Right lobe of liver (tissue), 6 donors: Measurements from ENCODE around the gene SCUBE1. TPM values are rescaled to one million over a fixed set of nuclear protein-coding genes. Genes with fewer than 3 reads are reported as not detected.

Experiments used
- ATAC-seq, 4 donors: fragments of 200-7000 bp; cut with Tn5 transposase; one replicate each; pipeline ENCODE4 v1.9.1; 2020; ENCODE audit warnings: mild to moderate bottlenecking in 4 of 4, moderate library complexity in 4 of 4
- DNase-seq, 3 donors: peaks; one replicate each; pipeline ENCODE4 v3.0.0-alpha.2; 2020
- H3K27ac ChIP-seq, 3 donors: fragments of 200-600 bp; one replicate each; pipeline ENCODE4 v1.8.0; 2022
- H3K27me3 ChIP-seq, 2 donors: fragments of 200-600 bp; one replicate each; pipeline ENCODE4 v1.8.0; 2022
- H3K36me3 ChIP-seq, 4 donors: fragments of 200-600 bp; sonication (generic) in 1 of 4; one replicate each; pipeline versions ENCODE4 v1.5.1 to v1.8.0; 2017 to 2022; ENCODE audit warnings: control low read depth in 1 of 4
- H3K4me1 ChIP-seq, 4 donors: fragments of 200-600 bp; sonication (generic) in 1 of 4; one replicate each; pipeline versions ENCODE4 v1.5.1 to v1.8.0; 2017 to 2022; ENCODE audit warnings: control low read depth in 1 of 4
- H3K4me3 ChIP-seq, 3 donors: fragments of 200-600 bp; one replicate each; pipeline ENCODE4 v1.8.0; 2022
- H3K9me3 ChIP-seq, 4 donors: fragments of 200-600 bp; sonication (generic) in 1 of 4; one replicate each; pipeline versions ENCODE4 v1.5.1 to v1.8.0; 2017 to 2022; ENCODE audit warnings: control low read depth in 1 of 4
- POLR2A ChIP-seq: fragments of 450-650 bp; IDR thresholded peaks from one replicate; pipeline ENCODE4 v1.6.1; 2017; ENCODE audit warnings: antibody characterized with exemption, mild to moderate bottlenecking
- whole genome bisulfite sequencing: methylation state at CpG from one replicate; pipeline ENCODE4 v1.1.6; 2018; ENCODE audit warnings: low coverage, low lambda C conversion rate; ENCODE audit not compliant: insufficient coverage; ENCODE audit errors: missing lambda C conversion rate; 5-methylcytosine and 5-hydroxymethylcytosine counted together
- intact Hi-C, 2 donors: fragments of 100-400 bp; cut with DNase I; formaldehyde crosslinking; loops; one replicate each; pipeline versions ENCODE4 v1.11.2 to v1.14.1; 2022
- total RNA-seq, 6 experiments: library from RNA; depleted of rRNA in 2 of 6; stranded (reverse); fragments of >200 nt in 2 of 6; fragmentation: NEBNext Ultra II Directional in 3 of 6; extraction: Animal tissue kit (Norgen Biotek cat#: 25700) in 3 of 6; gene quantifications; one replicate each; pipeline versions ENCODE4 v1.1.0 to v1.2.4, GENCODE V29; 2016 to 2023
- TF ChIP-seq, protein P1 (sequence below), 4 donors: fragments of 200-600 bp in 3 of 4; fragments of 450-650 bp in 1 of 4; IDR thresholded peaks; one replicate each; pipeline versions ENCODE4 v1.5.1 to v1.8.0; 2016 to 2022; ENCODE audit warnings: antibody characterized with exemption in 4 of 4, mild to moderate bottlenecking in 2 of 4
- donor health status: DM: no; HTN: yes; CAD: no.
- donor health status: DM: no; HTN: no; CAD: no.
- donor health status: DM: no; HTN: no; CAD: no.
- donor health status: DM: no; HTN: yes; CAD: no.
- donor health status: DM: no; HTN: yes; CAD: no.

The SCUBE1 gene
- total RNA-seq, 6 experiments from 2014 or later: 0.73 to 11.7 (median 2.7) TPM

DNA sequence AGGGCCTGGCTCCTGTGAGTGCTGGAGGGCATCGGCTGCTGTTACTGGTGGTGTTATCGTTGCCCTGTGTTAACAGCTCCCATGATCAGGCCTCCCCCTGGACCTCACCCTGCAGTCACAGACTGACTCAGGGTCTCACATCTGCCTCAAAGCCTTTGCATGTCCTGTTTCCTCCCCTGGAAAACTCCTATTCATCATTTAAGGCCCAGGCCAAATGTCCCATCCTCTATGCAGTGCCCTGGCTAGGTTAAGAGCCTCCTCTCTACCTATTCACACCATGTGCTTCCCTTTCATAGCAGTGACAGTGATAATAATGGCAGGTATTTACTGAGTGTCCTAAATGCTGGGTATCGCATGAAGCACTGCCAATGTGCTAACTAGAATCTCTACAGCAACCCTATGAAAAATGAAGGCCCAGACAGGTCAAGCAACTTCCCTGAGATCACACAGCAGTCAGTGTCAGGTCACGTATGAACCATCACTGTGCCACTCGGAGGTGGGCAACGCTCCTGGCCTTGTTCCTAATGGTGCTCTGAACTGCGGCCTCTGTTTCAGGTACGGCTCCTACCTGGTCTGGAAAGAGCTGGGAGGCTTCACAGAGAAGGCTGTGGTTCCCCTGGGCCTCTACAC, 182.6 kb downstream of the SCUBE1 start:
- intact Hi-C loops: no loop called here
- Histone ChIP-seq H3K36me3 (no peaks in the 10 kb centered on the region), H3K27ac (no peak overlapping the region), H3K4me3 (no peak overlapping the region), H3K9me3 (no peaks in the 10 kb centered on the region), H3K27me3 (no peaks in the 10 kb centered on the region), H3K4me1 (no peaks in the 10 kb centered on the region)
- TF ChIP-seq POLR2A: no peak
- TF ChIP-seq, protein P1, sequence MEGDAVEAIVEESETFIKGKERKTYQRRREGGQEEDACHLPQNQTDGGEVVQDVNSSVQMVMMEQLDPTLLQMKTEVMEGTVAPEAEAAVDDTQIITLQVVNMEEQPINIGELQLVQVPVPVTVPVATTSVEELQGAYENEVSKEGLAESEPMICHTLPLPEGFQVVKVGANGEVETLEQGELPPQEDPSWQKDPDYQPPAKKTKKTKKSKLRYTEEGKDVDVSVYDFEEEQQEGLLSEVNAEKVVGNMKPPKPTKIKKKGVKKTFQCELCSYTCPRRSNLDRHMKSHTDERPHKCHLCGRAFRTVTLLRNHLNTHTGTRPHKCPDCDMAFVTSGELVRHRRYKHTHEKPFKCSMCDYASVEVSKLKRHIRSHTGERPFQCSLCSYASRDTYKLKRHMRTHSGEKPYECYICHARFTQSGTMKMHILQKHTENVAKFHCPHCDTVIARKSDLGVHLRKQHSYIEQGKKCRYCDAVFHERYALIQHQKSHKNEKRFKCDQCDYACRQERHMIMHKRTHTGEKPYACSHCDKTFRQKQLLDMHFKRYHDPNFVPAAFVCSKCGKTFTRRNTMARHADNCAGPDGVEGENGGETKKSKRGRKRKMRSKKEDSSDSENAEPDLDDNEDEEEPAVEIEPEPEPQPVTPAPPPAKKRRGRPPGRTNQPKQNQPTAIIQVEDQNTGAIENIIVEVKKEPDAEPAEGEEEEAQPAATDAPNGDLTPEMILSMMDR (IDR thresholded peaks at IDR 0.05): no peak
- DNase-seq (no peak), ATAC-seq (no peak)
- WGBS: 100% methylated on average over 1 of the region's 8 CpGs

DNA sequence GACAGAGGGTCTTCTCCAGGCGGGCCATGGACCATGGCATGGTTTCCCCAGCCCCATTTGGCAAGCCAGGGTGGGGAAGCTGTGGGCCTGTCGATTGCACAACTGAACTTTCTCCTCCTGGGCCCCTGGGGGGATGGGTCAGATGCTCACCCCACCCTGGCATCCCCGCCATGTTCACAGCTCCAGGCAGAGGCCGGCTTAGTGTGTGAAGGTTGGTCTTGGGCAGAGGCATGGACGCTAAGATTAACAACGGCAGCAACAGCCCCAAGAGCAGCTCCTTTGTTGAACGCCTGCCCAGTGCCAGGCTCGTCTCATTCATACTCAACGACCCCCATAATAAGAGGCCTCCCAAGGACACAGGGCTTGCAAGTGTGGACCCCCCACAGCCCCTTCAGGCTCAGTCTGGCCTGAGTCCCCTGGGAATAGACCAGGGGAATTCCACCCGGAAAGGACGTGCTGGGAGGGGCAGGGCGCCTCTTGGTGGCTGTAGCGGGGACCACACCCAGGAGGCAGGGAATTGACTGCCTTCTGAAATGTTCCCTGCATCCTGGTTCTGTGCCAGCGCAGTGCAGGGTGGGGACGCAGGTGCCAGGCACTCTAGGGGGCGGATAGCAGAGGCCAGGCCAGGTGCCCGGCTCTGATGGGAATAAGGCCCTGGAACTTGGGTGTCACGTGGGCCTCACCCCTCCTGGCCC, 183.5 kb downstream of the SCUBE1 start:
- intact Hi-C loops: no loop called here
- ATAC-seq (peak in 3 of 4 donors; percentile 9 to 20 (median 17)), DNase-seq (no peak)
- Histone ChIP-seq H3K27ac (no peak overlapping the region), H3K36me3 (no peaks in the 10 kb centered on the region), H3K27me3 (no peaks in the 10 kb centered on the region), H3K9me3 (no peaks in the 10 kb centered on the region), H3K4me3 (no peak overlapping the region), H3K4me1 (no peaks in the 10 kb centered on the region)
- no peak for TF ChIP-seq POLR2A
- TF ChIP-seq, protein P1 (IDR thresholded peaks at IDR 0.05): peak in 2 of 4 donors; percentile 9 to 22
- 60% methylated on average over 2 of the region's 18 CpGs for WGBS

DNA sequence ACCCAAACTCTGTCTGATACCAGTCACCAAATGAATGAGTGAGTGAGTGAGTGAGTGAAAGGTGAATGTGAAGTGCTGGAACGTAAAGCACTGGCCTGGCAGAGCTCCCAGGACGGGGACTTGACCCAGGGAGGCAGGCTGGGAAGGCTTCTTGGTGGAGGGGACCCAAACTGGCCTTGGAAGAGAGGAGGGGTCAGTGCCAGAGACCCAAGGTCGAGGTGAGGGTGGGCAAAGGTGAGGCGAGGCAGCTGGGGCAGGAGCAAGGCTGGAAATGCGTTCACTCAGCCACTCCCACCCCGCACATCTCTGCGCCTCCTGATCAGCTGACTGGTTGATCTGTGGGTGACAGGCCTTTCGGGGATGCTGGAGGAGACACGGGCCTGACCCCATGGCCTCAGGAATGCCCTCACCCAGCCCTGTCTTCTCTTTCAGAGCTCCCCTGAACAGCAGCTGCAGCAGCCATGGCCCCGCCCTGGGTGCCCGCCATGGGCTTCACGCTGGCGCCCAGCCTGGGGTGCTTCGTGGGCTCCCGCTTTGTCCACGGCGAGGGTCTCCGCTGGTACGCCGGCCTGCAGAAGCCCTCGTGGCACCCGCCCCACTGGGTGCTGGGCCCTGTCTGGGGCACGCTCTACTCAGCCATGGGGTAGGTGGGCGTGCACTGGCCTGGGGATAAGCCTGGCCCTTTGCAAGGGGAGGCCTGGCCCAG, 184.2 kb downstream of the SCUBE1 start:
- Histone ChIP-seq H3K9me3 (no peaks in the 10 kb centered on the region), H3K4me1 (no peaks in the 10 kb centered on the region), H3K36me3 (no peaks in the 10 kb centered on the region), H3K27ac (no peak overlapping the region), H3K27me3 (no peaks in the 10 kb centered on the region), H3K4me3 (no peak overlapping the region)
- ATAC-seq (no peak), DNase-seq (no peak)
- TF ChIP-seq, protein P1 (IDR thresholded peaks at IDR 0.05): no peak
- no peak for TF ChIP-seq POLR2A
- intact Hi-C loops: no loop called here
- 69% methylated on average over 4 of the region's 24 CpGs for WGBS

DNA sequence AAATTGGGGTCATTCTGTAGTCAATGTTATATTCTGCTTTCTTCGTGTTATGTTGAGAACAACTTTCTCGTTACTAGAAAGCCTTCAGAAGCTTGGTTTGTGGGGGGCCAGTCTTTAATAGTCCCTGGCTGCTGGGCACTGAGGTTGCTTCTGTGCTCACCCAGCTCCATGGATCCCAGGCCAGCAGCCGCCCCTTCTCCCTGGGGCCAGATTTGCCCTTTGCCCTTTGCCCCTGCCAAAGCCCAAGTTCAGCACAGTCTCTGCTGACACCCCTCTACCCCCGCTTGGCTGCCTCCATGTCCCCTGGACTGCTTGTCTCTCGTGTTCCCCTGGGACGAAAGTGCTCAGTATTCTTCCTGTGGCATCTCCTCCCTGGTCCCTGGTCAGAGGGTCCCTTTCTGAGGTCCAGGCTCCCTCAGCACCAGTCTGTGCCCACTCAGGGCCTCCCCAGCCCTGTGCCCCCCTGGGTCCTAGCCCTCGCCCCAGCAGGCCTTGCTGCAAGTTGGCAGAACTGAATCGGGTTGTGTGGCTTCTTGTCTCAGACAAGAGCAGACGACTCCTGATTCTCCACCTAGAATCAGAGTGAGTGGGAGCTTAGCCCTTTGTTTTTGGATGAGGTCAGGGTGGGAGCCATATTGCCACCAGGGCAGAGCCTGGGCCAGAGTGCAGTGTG, 185.2 kb downstream of the SCUBE1 start:
- no peak for DNase-seq
- intact Hi-C loops: no loop called here
- Histone ChIP-seq H3K27ac (no peak overlapping the region), H3K9me3 (no peaks in the 10 kb centered on the region), H3K4me3 (no peak overlapping the region), H3K4me1 (no peaks in the 10 kb centered on the region), H3K27me3 (no peaks in the 10 kb centered on the region), H3K36me3 (no peaks in the 10 kb centered on the region)
- TF ChIP-seq, protein P1 (IDR thresholded peaks at IDR 0.05): no peak
- no peak for TF ChIP-seq POLR2A
- peak in 1 of 4 donors; percentile 5 for ATAC-seq
- WGBS: 64% methylated on average over 7 of the region's 9 CpGs
